Measurements from ENCODE around the gene GOLGA5.
"Not testable (repeated sequence)": the region's sequence is repeated elsewhere in the genome, so short reads cannot be mapped to it uniquely, and the experiment has no call there.

GOLGA5 gene

GRCh38 chr14:92793709-92794546 lies at the start of gene GOLGA5:
GOLGA5 (plus strand) TSS chr14:92794305; CDS start chr14:92797438, 3,133 bp downstream.
- peak; percentile 99 for DNase-seq

GRCh38 chr14:92747701-92748258 lies 46.3 kb upstream of the GOLGA5 start:
- no peak for DNase-seq

GRCh38 chr14:92748259-92749016 lies 45.7 kb upstream of the GOLGA5 start, which contains the start of gene LGMN:
LGMN (minus strand) TSS chr14:92748627; CDS start chr14:92732786, 15,841 bp downstream.
- DNase-seq: peak; percentile 89

GRCh38 chr14:92750222-92750728 lies 43.8 kb upstream of the GOLGA5 start:
- peak; percentile 71 for DNase-seq

- no peak for DNase-seq
Measured at GRCh38 chr14:92750994-92751400, 43.1 kb upstream of the GOLGA5 start.

GRCh38 chr14:92751819-92752218 lies 42.3 kb upstream of the GOLGA5 start:
- DNase-seq: no peak

- DNase-seq: no peak
Measured at GRCh38 chr14:92753250-92753649, 40.9 kb upstream of the GOLGA5 start.

- no peak for DNase-seq
Measured at GRCh38 chr14:92754966-92755365, 39.1 kb upstream of the GOLGA5 start.

- DNase-seq: no peak
Measured at GRCh38 chr14:92755495-92755894, 38.6 kb upstream of the GOLGA5 start.

- DNase-seq: no peak
Measured at GRCh38 chr14:92756446-92756845, 37.7 kb upstream of the GOLGA5 start.

- DNase-seq: no peak
Measured at GRCh38 chr14:92759300-92759678, 34.8 kb upstream of the GOLGA5 start.

GRCh38 chr14:92759679-92760523 lies 34.2 kb upstream of the GOLGA5 start:
- no peak for DNase-seq

- DNase-seq: no peak
Measured at GRCh38 chr14:92760524-92760805, 33.6 kb upstream of the GOLGA5 start.

GRCh38 chr14:92763666-92764631 lies 30.2 kb upstream of the GOLGA5 start:
- not testable (repeated sequence) for DNase-seq

- peak; percentile 46 for DNase-seq
Measured at GRCh38 chr14:92768236-92768635, 25.9 kb upstream of the GOLGA5 start.

- no peak for DNase-seq
Measured at GRCh38 chr14:92768795-92769194, 25.3 kb upstream of the GOLGA5 start.

GRCh38 chr14:92770484-92770883 lies 23.6 kb upstream of the GOLGA5 start:
- no peak for DNase-seq

GRCh38 chr14:92774572-92774971 lies 19.5 kb upstream of the GOLGA5 start:
- no peak for DNase-seq

- peak; percentile 26 for DNase-seq
Measured at GRCh38 chr14:92775292-92775691, 18.8 kb upstream of the GOLGA5 start.

GRCh38 chr14:92778868-92779565 lies 15.1 kb upstream of the GOLGA5 start:
- not testable (repeated sequence) for DNase-seq
